ENCODE data around the gene HTR5A. TPM values are rescaled to one million over a fixed set of nuclear protein-coding genes. Genes with fewer than 3 reads are reported as not detected.

The HTR5A gene
- total RNA-seq, 1 donor from 2014 or later, result not detected

GRCh38 chr7:155084969-155085368, 14.8 kb downstream of the HTR5A start:
- intact Hi-C loops (cut with micrococcal nuclease), result no loop called here

GRCh38 chr7:155090684-155091083, 20.6 kb downstream of the HTR5A start:
- intact Hi-C loops (cut with micrococcal nuclease), result loop anchor here (5.0 kb wide), 1 partner anchor 207 kb away; the partner anchor contains the start of gene INSIG1

GRCh38 chr7:155093596-155093995, 23.5 kb downstream of the HTR5A start:
- intact Hi-C loops (cut with micrococcal nuclease), result loop anchor here (5.0 kb wide), 1 partner anchor 204 kb away; the partner anchor contains the start of gene INSIG1

- intact Hi-C loops (cut with micrococcal nuclease), result loop anchor here (5.0 kb wide), 1 partner anchor 203 kb away; the partner anchor contains the start of gene INSIG1
These were observed 24.6 kb downstream of the HTR5A start for GRCh38 chr7:155094636-155095135.

GRCh38 chr7:155097338-155097737, 27.2 kb downstream of the HTR5A start:
- intact Hi-C loops (cut with micrococcal nuclease), result no loop called here

GRCh38 chr7:155103839-155104238, 33.7 kb downstream of the HTR5A start:
- intact Hi-C loops (cut with micrococcal nuclease), result no loop called here

GRCh38 chr7:155104913-155105312, 34.8 kb downstream of the HTR5A start:
- intact Hi-C loops (cut with micrococcal nuclease), result no loop called here

GRCh38 chr7:155106356-155106755, 36.2 kb downstream of the HTR5A start:
- intact Hi-C loops (cut with micrococcal nuclease), result no loop called here

GRCh38 chr7:155107126-155107525, 37.0 kb downstream of the HTR5A start:
- intact Hi-C loops (cut with micrococcal nuclease), result no loop called here

- intact Hi-C loops (cut with micrococcal nuclease), result no loop called here
These were observed 38.2 kb downstream of the HTR5A start for GRCh38 chr7:155108144-155108901.

- intact Hi-C loops (cut with micrococcal nuclease), result no loop called here
These were observed 39.0 kb downstream of the HTR5A start for GRCh38 chr7:155109121-155109520.

GRCh38 chr7:155115288-155115687, 45.2 kb downstream of the HTR5A start:
- intact Hi-C loops (cut with micrococcal nuclease), result no loop called here

- intact Hi-C loops (cut with micrococcal nuclease), result no loop called here
These were observed 49.8 kb downstream of the HTR5A start for GRCh38 chr7:155119801-155120382.

GRCh38 chr7:155120460-155120859, 50.3 kb downstream of the HTR5A start:
- intact Hi-C loops (cut with micrococcal nuclease), result no loop called here

GRCh38 chr7:155122831-155123230, 52.7 kb downstream of the HTR5A start:
- intact Hi-C loops (cut with micrococcal nuclease), result no loop called here

GRCh38 chr7:155123413-155123812, 53.3 kb downstream of the HTR5A start:
- intact Hi-C loops (cut with micrococcal nuclease), result no loop called here

- intact Hi-C loops (cut with micrococcal nuclease), result no loop called here
These were observed 54.6 kb downstream of the HTR5A start for GRCh38 chr7:155124706-155125105.

- intact Hi-C loops (cut with micrococcal nuclease), result no loop called here
These were observed 59.1 kb downstream of the HTR5A start for GRCh38 chr7:155129186-155129585.

GRCh38 chr7:155129789-155130188, 59.7 kb downstream of the HTR5A start:
- intact Hi-C loops (cut with micrococcal nuclease), result no loop called here

GRCh38 chr7:155130493-155130892, 60.4 kb downstream of the HTR5A start:
- intact Hi-C loops (cut with micrococcal nuclease), result no loop called here

GRCh38 chr7:155131090-155131489, 61.0 kb downstream of the HTR5A start:
- intact Hi-C loops (cut with micrococcal nuclease), result no loop called here

- intact Hi-C loops (cut with micrococcal nuclease), result no loop called here
These were observed 62.3 kb downstream of the HTR5A start for GRCh38 chr7:155132431-155132830.

All from T-helper 1 cell treated with Interleukin-12 subunit alpha and Interleukin-12 subunit beta and Interleukin-4 antibody, amounts not matched to agents 30 ng/mL and 1 ng/mL, for 36 hours (primary cell).